ENCODE measurements around the gene GRAMD2B. TPM values are rescaled to one million over a fixed set of nuclear protein-coding genes. Genes with fewer than 3 reads are reported as not detected.

GRAMD2B gene
- total and polyA plus RNA-seq, 2 experiments from 2014 or later, result 18.9 to 32.5 TPM

DNA sequence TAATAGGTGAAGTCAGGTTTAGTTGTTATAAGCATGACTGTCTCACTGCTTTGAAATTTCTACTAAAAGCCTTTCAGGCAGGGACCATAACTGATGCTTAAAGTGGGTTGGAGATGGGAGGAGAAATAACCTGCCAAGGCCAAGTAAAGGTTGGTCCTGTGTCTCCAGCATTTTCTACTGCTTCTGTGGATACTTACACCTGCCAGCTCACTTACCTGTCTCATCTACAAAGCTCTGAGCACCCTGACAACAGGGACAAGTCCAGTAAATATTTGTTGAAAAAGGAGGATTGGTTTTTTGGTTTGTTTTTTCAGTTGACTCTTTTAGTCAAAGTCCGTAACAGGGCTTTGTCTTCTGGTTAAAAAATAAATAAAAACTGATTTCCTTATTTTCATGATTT lies 38.6 kb downstream of the GRAMD2B start:
- Histone ChIP-seq H3K9me2 (replicated peaks; ENCODE audit: insufficient read depth) (no peaks in the 10 kb centered on the region), H3K9me3 (ENCODE audit: low read depth) (no peaks in the 10 kb centered on the region), H3K27me3 (no peaks in the 10 kb centered on the region), H3K4me3 (no peak overlapping the region), H4K20me1 (ENCODE audit: insufficient read depth, poor library complexity, severe bottlenecking) (no peaks in the 10 kb centered on the region), H3K79me2 (peaks cover 3% of the 10 kb centered on the region), H3K27ac (peak overlapping the region; percentile 67), H3K4me1 (ENCODE audit: insufficient read depth) (peaks cover 4% of the 10 kb centered on the region), H3K4me2 (no peak overlapping the region), H3K36me3 (replicated peaks; ENCODE audit: insufficient read depth, low read depth) (no peaks in the 10 kb centered on the region), H2AFZ (no peak overlapping the region)
- no peak for DNase-seq (ENCODE audit: low spot score)
- no peak for TF ChIP-seq EZH2 (IDR thresholded peaks at IDR 0.05; ENCODE audit: borderline replicate concordance)
- TF ChIP-seq, protein P1, sequence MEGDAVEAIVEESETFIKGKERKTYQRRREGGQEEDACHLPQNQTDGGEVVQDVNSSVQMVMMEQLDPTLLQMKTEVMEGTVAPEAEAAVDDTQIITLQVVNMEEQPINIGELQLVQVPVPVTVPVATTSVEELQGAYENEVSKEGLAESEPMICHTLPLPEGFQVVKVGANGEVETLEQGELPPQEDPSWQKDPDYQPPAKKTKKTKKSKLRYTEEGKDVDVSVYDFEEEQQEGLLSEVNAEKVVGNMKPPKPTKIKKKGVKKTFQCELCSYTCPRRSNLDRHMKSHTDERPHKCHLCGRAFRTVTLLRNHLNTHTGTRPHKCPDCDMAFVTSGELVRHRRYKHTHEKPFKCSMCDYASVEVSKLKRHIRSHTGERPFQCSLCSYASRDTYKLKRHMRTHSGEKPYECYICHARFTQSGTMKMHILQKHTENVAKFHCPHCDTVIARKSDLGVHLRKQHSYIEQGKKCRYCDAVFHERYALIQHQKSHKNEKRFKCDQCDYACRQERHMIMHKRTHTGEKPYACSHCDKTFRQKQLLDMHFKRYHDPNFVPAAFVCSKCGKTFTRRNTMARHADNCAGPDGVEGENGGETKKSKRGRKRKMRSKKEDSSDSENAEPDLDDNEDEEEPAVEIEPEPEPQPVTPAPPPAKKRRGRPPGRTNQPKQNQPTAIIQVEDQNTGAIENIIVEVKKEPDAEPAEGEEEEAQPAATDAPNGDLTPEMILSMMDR (IDR thresholded peaks at IDR 0.05; ENCODE audit: poor library complexity), result no peak
- TF ChIP-seq EZH2phosphoT487 (IDR thresholded peaks at IDR 0.05; ENCODE audit: low read depth, severe bottlenecking, unreplicated experiment), result no peak
- WGBS (ENCODE audit: low lambda C conversion rate, missing lambda C conversion rate), result 79% methylated on average over 1 of the region's 1 CpG

DNA sequence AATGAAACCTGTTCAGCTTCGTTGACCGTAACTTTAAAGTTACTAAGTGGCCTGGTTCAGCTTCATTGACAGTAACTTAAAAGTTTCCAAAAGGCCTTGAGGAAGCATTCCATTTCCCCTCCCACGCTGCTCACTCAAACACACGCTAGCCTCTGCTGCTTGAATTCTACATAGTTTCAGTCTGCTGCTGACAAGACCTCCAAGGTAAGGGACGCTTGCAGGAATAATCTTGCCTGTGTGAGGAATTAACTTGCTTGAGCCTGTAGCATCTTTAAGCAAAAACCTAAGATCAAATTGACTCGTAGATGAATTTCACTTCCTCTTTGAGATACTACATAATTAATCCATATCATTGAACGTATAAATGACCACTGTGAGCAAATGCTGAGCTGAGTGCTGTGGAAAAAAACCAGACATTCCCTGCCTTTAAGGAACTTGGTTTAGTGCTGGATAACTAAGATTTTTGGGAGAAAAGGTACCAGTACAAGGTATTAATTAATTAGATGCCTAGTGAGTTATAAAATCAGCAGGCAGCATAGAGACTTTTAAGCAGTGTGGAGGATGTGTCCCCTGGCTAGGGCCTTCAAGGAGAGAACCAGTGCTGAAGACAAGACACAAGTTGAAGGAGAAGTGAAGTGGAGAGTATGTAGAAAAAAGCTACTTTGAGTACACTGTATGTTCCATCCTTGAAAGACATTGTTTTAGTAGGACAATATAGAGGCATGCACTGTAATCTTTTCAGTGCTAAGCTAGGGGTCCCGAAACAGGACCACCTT lies 39.2 kb downstream of the GRAMD2B start:
- Histone ChIP-seq H3K27ac (peak overlapping the region; percentile 67), H3K27me3 (no peaks in the 10 kb centered on the region), H3K4me1 (ENCODE audit: insufficient read depth) (peaks cover 4% of the 10 kb centered on the region), H3K79me2 (peaks cover 3% of the 10 kb centered on the region), H4K20me1 (ENCODE audit: insufficient read depth, poor library complexity, severe bottlenecking) (no peaks in the 10 kb centered on the region), H2AFZ (no peak overlapping the region), H3K36me3 (replicated peaks; ENCODE audit: insufficient read depth, low read depth) (no peaks in the 10 kb centered on the region), H3K4me2 (no peak overlapping the region), H3K9me2 (replicated peaks; ENCODE audit: insufficient read depth) (no peaks in the 10 kb centered on the region), H3K4me3 (no peak overlapping the region), H3K9me3 (ENCODE audit: low read depth) (no peaks in the 10 kb centered on the region)
- WGBS (ENCODE audit: low lambda C conversion rate, missing lambda C conversion rate), result 62% methylated on average over 8 of the region's 8 CpGs
- no peak for DNase-seq (ENCODE audit: low spot score)
- TF ChIP-seq EZH2phosphoT487 (IDR thresholded peaks at IDR 0.05; ENCODE audit: low read depth, severe bottlenecking, unreplicated experiment) (no peak), EZH2 (IDR thresholded peaks at IDR 0.05; ENCODE audit: borderline replicate concordance) (no peak)
- TF ChIP-seq, protein P1 (IDR thresholded peaks at IDR 0.05; ENCODE audit: poor library complexity), result no peak

DNA sequence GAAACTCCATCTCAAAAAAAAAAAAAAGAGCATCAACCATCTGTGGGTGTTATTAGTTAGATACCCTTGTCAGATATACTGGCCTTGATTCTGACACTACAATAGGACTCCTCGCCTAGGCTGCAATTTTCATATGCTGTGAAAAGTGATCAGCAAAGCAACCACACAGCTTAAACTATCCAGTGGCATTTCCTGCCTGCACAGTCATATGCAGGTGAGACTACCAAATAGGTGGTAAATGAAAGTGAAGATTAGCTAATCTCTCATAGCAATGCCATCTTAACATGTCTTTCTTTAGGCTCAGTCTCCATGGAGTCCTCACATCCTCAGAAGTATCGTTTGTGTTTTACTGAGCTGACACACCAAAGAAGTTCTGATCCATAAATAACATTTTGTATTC lies 40.8 kb downstream of the GRAMD2B start:
- 93% methylated on average over 2 of the region's 2 CpGs for WGBS (ENCODE audit: low lambda C conversion rate, missing lambda C conversion rate)
- Histone ChIP-seq H3K9me3 (ENCODE audit: low read depth) (no peaks in the 10 kb centered on the region), H3K4me3 (no peak overlapping the region), H3K9me2 (replicated peaks; ENCODE audit: insufficient read depth) (no peaks in the 10 kb centered on the region), H3K4me1 (ENCODE audit: insufficient read depth) (peaks cover 4% of the 10 kb centered on the region), H3K79me2 (peaks cover 3% of the 10 kb centered on the region), H2AFZ (no peak overlapping the region), H3K27ac (peak overlapping the region; percentile 69), H3K27me3 (no peaks in the 10 kb centered on the region), H3K36me3 (replicated peaks; ENCODE audit: insufficient read depth, low read depth) (no peaks in the 10 kb centered on the region), H4K20me1 (ENCODE audit: insufficient read depth, poor library complexity, severe bottlenecking) (no peaks in the 10 kb centered on the region), H3K4me2 (no peak overlapping the region)
- DNase-seq (ENCODE audit: low spot score), result no peak
- no peak for TF ChIP-seq EZH2phosphoT487 (IDR thresholded peaks at IDR 0.05; ENCODE audit: low read depth, severe bottlenecking, unreplicated experiment)
- TF ChIP-seq, protein P1 (IDR thresholded peaks at IDR 0.05; ENCODE audit: poor library complexity), result no peak
